Measurements from ENCODE around the gene PPCDC. TPM values are rescaled to one million over a fixed set of nuclear protein-coding genes. Genes with fewer than 3 reads are reported as not detected.

The PPCDC gene
- polyA plus RNA-seq, 1 of the 3 experiments (the other 2 are of a cell fraction): 19.8 TPM

DNA sequence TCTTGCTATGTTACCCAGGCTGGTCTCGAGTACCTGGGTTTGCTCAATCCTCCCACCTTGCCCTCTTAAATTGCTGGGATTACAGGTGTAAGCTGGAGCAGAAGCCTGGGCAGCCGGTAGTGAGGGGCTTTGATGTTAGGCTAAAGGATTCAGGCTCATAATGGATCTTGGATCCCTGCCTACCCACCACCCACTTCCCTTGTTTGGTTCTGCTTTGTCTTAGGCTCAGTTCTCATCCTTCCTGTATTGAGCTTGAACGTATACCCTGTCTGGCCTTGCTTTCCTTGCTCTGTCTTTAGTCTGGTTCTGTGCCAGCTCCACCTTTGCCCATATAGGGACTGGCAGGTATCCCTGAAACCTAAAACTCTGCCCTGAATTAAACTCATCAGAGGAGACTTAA, 1.7 kb downstream of the PPCDC start:
- Histone ChIP-seq H3F3A (replicated peaks; ENCODE audit: insufficient read depth) (no peaks in the 10 kb centered on the region), H3K9me3 (no peaks in the 10 kb centered on the region), H4K20me1 (ENCODE audit: insufficient read depth) (no peaks in the 10 kb centered on the region), H3K4me2 (no peak overlapping the region; the same call in 1 of the 2 replicates), H2AFZ (ENCODE audit: low read depth) (no peak overlapping the region), H3K4me1 (ENCODE audit: control insufficient read depth in 1 of 2, insufficient read depth in 2 of 2, low read depth in 1 of 2, low read length in 1 of 2) (peaks cover 8 to 12% of the 10 kb centered on the region in 2 experiments; a peak in 2 of 4 replicates), H3K9me2 (no peaks in the 10 kb centered on the region), H3K4me3 (ENCODE audit: low read depth in 2 of 2, low read length in 1 of 2) (no peak overlapping the region), H3K27ac (ENCODE audit: low read depth in 2 of 2, low read length in 1 of 2) (no peak overlapping the region), H3K27me3 (ENCODE audit: insufficient read depth) (no peaks in the 10 kb centered on the region), H3K9ac (no peak overlapping the region), H3K36me3 (replicated peaks in 1 of 2; ENCODE audit: control insufficient read depth in 1 of 2, insufficient read depth in 2 of 2, low read length in 1 of 2) (no peaks in the 10 kb centered on the region), H3K79me2 (ENCODE audit: insufficient read depth) (peaks cover 15% of the 10 kb centered on the region)
- TF ChIP-seq GABPA (IDR thresholded peaks at IDR 0.05; ENCODE audit: low read depth) (no peak), EP300 (IDR thresholded peaks at IDR 0.05; ENCODE audit: borderline replicate concordance in 1 of 2, low read depth in 1 of 2, low read length in 1 of 2) (no peak), MEF2A (IDR thresholded peaks at IDR 0.05; ENCODE audit: borderline replicate concordance, low read depth) (no peak), EZH2phosphoT487 (IDR thresholded peaks at IDR 0.05; ENCODE audit: borderline replicate concordance, low read depth) (no peak)
- ChIA-PET POLR2A (interaction anchor here (1.5 to 1.6 kb wide), 2 partner anchors 30 to 179 kb away, joined by 3 to 9 read pairs; partner anchors contain the start of gene SCAMP5), CTCF (interaction anchor here (1.1 to 10.3 kb wide), 4 partner anchors 68 to 191 kb away, joined by 3 to 238 read pairs (median 5); partner anchors contain the start of genes C15orf39 and RPP25)
- no peak for DNase-seq
- 91% methylated on average over 3 of the region's 3 CpGs for WGBS (ENCODE audit: low lambda C conversion rate)

DNA sequence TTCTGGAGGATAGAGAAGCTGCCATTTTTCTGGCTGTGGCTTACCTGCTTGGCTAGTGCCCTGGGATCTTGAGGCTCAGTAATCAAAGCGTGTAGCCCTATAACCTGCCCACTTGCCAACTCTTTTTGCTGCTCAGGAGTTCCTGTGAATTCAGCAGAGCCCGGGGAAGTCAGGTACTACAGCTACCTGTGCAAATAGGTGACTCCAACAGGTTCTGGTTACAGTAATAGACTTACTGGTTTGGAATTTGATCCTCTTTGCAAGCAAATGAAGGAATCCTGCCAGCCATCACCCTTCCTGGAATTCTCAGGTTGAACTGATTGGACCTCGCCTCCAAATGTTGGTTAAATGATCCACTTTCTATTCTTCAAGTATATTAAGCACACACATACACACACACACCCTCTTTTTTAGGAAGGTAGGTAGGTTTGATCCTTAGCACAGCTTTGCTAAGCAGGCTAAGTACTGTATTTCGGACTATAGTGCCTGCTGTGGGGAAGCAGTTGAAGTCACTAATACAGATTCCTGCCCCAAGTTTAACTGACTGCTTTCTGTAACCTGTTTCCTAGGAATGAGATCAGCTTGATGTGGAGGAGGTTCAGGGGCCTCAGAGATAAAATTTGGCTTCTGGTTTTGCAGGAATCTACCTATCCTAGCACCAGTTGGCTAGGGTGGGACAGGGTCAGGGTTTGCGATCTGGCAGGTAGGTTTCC, 2.3 kb downstream of the PPCDC start:
- no peaks in the 10 kb centered on the region for H3K9me2 ChIP-seq
- POLR2A ChIA-PET: interaction anchor here (1.5 to 1.6 kb wide), 2 partner anchors 30 to 178 kb away, joined by 3 to 9 read pairs; partner anchors contain the start of gene SCAMP5
- no peaks in the 10 kb centered on the region for H3K27me3 ChIP-seq (ENCODE audit: insufficient read depth)
- H3K27ac ChIP-seq (ENCODE audit: low read depth in 2 of 2, low read length in 1 of 2): no peak overlapping the region
- peaks cover 10 to 12% of the 10 kb centered on the region in 2 experiments; a peak in 2 of 4 replicates for H3K4me1 ChIP-seq (ENCODE audit: control insufficient read depth in 1 of 2, insufficient read depth in 2 of 2, low read depth in 1 of 2, low read length in 1 of 2)
- no peaks in the 10 kb centered on the region for H3F3A ChIP-seq (replicated peaks; ENCODE audit: insufficient read depth)
- TF ChIP-seq NFIC (IDR thresholded peaks at IDR 0.05; ENCODE audit: borderline replicate concordance) (no peak), ELF1 (IDR thresholded peaks at IDR 0.05) (no peak), USF2 (IDR thresholded peaks at IDR 0.05; ENCODE audit: borderline replicate concordance, low read depth, low read length) (no peak), RCOR1 (IDR thresholded peaks at IDR 0.05; ENCODE audit: low read length) (no peak), TCF12 (IDR thresholded peaks at IDR 0.05) (no peak), GATA2 (CRISPR knock-in tag; IDR thresholded peaks at IDR 0.05) (no peak), NRF1 (IDR thresholded peaks at IDR 0.05; ENCODE audit: low read depth, low read length) (no peak), RXRA (IDR thresholded peaks at IDR 0.05; ENCODE audit: borderline replicate concordance, low read depth) (no peak), CHD2 (IDR thresholded peaks at IDR 0.05; ENCODE audit: low read length, partially characterized antibody) (no peak), USF1 (IDR thresholded peaks at IDR 0.05; ENCODE audit: borderline replicate concordance, low read depth) (no peak), TAF1 (IDR thresholded peaks at IDR 0.05; ENCODE audit: borderline replicate concordance, low read depth, low read length) (no peak), RFX5 (IDR thresholded peaks at IDR 0.05; ENCODE audit: low read length) (no peak), YY1 (IDR thresholded peaks at IDR 0.05; ENCODE audit: low read depth) (no peak), GABPA (IDR thresholded peaks at IDR 0.05; ENCODE audit: low read depth) (no peak), FOXM1 (IDR thresholded peaks at IDR 0.05; ENCODE audit: low read depth) (no peak), MXI1 (IDR thresholded peaks at IDR 0.05; ENCODE audit: low read depth, low read length) (no peak), IRF3 (IDR thresholded peaks at IDR 0.05; ENCODE audit: low read depth, low read length) (no peak), FOXJ3 (CRISPR knock-in tag; IDR thresholded peaks at IDR 0.05) (no peak), TEAD4 (IDR thresholded peaks at IDR 0.05; ENCODE audit: borderline replicate concordance, insufficient read depth) (no peak)
- TF ChIP-seq, protein P1, sequence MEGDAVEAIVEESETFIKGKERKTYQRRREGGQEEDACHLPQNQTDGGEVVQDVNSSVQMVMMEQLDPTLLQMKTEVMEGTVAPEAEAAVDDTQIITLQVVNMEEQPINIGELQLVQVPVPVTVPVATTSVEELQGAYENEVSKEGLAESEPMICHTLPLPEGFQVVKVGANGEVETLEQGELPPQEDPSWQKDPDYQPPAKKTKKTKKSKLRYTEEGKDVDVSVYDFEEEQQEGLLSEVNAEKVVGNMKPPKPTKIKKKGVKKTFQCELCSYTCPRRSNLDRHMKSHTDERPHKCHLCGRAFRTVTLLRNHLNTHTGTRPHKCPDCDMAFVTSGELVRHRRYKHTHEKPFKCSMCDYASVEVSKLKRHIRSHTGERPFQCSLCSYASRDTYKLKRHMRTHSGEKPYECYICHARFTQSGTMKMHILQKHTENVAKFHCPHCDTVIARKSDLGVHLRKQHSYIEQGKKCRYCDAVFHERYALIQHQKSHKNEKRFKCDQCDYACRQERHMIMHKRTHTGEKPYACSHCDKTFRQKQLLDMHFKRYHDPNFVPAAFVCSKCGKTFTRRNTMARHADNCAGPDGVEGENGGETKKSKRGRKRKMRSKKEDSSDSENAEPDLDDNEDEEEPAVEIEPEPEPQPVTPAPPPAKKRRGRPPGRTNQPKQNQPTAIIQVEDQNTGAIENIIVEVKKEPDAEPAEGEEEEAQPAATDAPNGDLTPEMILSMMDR (IDR thresholded peaks at IDR 0.05): no peak
- no peak overlapping the region for H2AFZ ChIP-seq (ENCODE audit: low read depth)
- DNase-seq: no peak
- H3K4me3 ChIP-seq (ENCODE audit: low read depth in 2 of 2, low read length in 1 of 2): no peak overlapping the region
- WGBS (ENCODE audit: low lambda C conversion rate): 93% methylated on average over 4 of the region's 5 CpGs
- peaks cover 15% of the 10 kb centered on the region for H3K79me2 ChIP-seq (ENCODE audit: insufficient read depth)
- H3K4me2 ChIP-seq: no peak overlapping the region
- H3K36me3 ChIP-seq (replicated peaks in 1 of 2; ENCODE audit: control insufficient read depth in 1 of 2, insufficient read depth in 2 of 2, low read length in 1 of 2): no peaks in the 10 kb centered on the region
- H3K9me3 ChIP-seq: no peaks in the 10 kb centered on the region
- no peaks in the 10 kb centered on the region for H4K20me1 ChIP-seq (ENCODE audit: insufficient read depth)
- CTCF ChIA-PET: interaction anchor here (1.1 to 10.3 kb wide), 3 partner anchors 176 to 191 kb away, joined by 3 to 238 read pairs (median 7); partner anchors contain the start of gene C15orf39
- H3K9ac ChIP-seq: no peak overlapping the region
